Measurements from ENCODE around the gene MTMR3.

The MTMR3 gene

GRCh38 chr22:30028731-30029130 is 145.8 kb downstream of the MTMR3 start:
- no peak overlapping the region for H2BK5ac ChIP-seq (ENCODE audit: low read depth, low read length, poor library complexity, severe bottlenecking)
- no peak overlapping the region for H3K18ac ChIP-seq (ENCODE audit: low read depth in 1 of 2, low read length in 2 of 2)
- H2AFZ ChIP-seq (ENCODE audit: low read depth, low read length) = no peak overlapping the region
- no peaks in the 10 kb centered on the region for H3K27me3 ChIP-seq (ENCODE audit: control insufficient read depth in 1 of 2, insufficient read depth in 1 of 2, low read length in 2 of 2)
- no peak overlapping the region for H3K4me3 ChIP-seq (ENCODE audit: insufficient read depth in 1 of 2, low read depth in 1 of 2, low read length in 2 of 2)
- H3K23ac ChIP-seq (ENCODE audit: low read length in 2 of 2) = no peak overlapping the region
- no peak overlapping the region for H2BK120ac ChIP-seq (ENCODE audit: low read depth, low read length)
- H2AK5ac ChIP-seq (ENCODE audit: low read length, severe bottlenecking) = no peak overlapping the region
- no peaks in the 10 kb centered on the region for H3K9me3 ChIP-seq (ENCODE audit: control insufficient read depth, low read length)
- peaks cover 20% of the 10 kb centered on the region for H3K79me1 ChIP-seq (replicated peaks; ENCODE audit: low read length, poor library complexity, severe bottlenecking)
- no peak for DNase-seq
- H3K9ac ChIP-seq (ENCODE audit: low read length) = no peak overlapping the region
- no peak overlapping the region for H4K8ac ChIP-seq (ENCODE audit: low read length)
- no peak overlapping the region for H2BK15ac ChIP-seq (ENCODE audit: low read depth, poor library complexity, severe bottlenecking)
- no peak overlapping the region for H3K14ac ChIP-seq (ENCODE audit: low read length in 2 of 2)
- peaks cover 3% of the 10 kb centered on the region for H3K4me1 ChIP-seq (ENCODE audit: control insufficient read depth, insufficient read depth, low read depth, low read length)
- no peak overlapping the region for H3K4ac ChIP-seq (ENCODE audit: low read depth in 1 of 2, low read length in 2 of 2)
- no peak overlapping the region for H2BK12ac ChIP-seq (ENCODE audit: low read length in 2 of 2)
- H3K36me3 ChIP-seq (ENCODE audit: control insufficient read depth in 1 of 2, insufficient read depth in 2 of 2, low read depth in 1 of 2, low read length in 2 of 2) = peaks cover 56 to 58% of the 10 kb centered on the region in 2 experiments
- no peak overlapping the region for H3K4me2 ChIP-seq (ENCODE audit: low read length, poor library complexity, severe bottlenecking)
- H3K27ac ChIP-seq (ENCODE audit: low read length, poor library complexity, severe bottlenecking) = no peak overlapping the region
- no peak overlapping the region for H4K91ac ChIP-seq (ENCODE audit: low read length)
- WGBS = 97% methylated on average over 6 of the region's 6 CpGs

DNA sequence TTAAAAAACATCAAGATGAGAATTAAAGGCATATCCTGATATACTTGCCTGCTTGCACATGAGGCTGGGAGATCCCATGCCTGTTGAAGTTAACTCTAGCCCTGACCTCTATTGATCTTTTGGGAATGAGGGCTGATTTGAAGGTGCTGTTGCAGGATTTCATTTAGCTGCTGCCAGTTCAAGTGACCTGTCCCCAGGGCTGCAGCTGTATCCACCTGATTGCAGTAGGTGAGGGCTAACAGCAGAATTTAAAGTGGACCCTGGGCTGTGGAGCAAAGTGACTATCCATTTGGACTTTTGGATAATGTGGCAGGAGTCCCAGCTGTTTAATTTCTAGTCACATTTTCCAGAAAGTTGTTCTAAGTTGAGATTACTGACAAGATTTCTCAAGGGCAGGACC is 146.5 kb downstream of the MTMR3 start:
- H3K23ac ChIP-seq (ENCODE audit: low read length in 2 of 2) = no peak overlapping the region
- no peaks in the 10 kb centered on the region for H3K9me3 ChIP-seq (ENCODE audit: control insufficient read depth, low read length)
- no peak overlapping the region for H3K4me2 ChIP-seq (ENCODE audit: low read length, poor library complexity, severe bottlenecking)
- H2AK5ac ChIP-seq (ENCODE audit: low read length, severe bottlenecking) = no peak overlapping the region
- no peak overlapping the region for H3K14ac ChIP-seq (ENCODE audit: low read length in 2 of 2)
- no peak overlapping the region for H2AFZ ChIP-seq (ENCODE audit: low read depth, low read length)
- H3K4ac ChIP-seq (ENCODE audit: low read depth in 1 of 2, low read length in 2 of 2) = no peak overlapping the region
- H3K27ac ChIP-seq (ENCODE audit: low read length, poor library complexity, severe bottlenecking) = no peak overlapping the region
- H3K27me3 ChIP-seq (ENCODE audit: control insufficient read depth in 1 of 2, insufficient read depth in 1 of 2, low read length in 2 of 2) = no peaks in the 10 kb centered on the region
- H2BK15ac ChIP-seq (ENCODE audit: low read depth, poor library complexity, severe bottlenecking) = no peak overlapping the region
- H2BK120ac ChIP-seq (ENCODE audit: low read depth, low read length) = no peak overlapping the region
- H2BK12ac ChIP-seq (ENCODE audit: low read length in 2 of 2) = no peak overlapping the region
- peaks cover 20% of the 10 kb centered on the region for H3K79me1 ChIP-seq (replicated peaks; ENCODE audit: low read length, poor library complexity, severe bottlenecking)
- no peak overlapping the region for H4K91ac ChIP-seq (ENCODE audit: low read length)
- DNase-seq = no peak
- no peak overlapping the region for H3K9ac ChIP-seq (ENCODE audit: low read length)
- peaks cover 50 to 55% of the 10 kb centered on the region in 2 experiments for H3K36me3 ChIP-seq (ENCODE audit: control insufficient read depth in 1 of 2, insufficient read depth in 2 of 2, low read depth in 1 of 2, low read length in 2 of 2)
- H3K18ac ChIP-seq (ENCODE audit: low read depth in 1 of 2, low read length in 2 of 2) = no peak overlapping the region
- no peak overlapping the region for H2BK5ac ChIP-seq (ENCODE audit: low read depth, low read length, poor library complexity, severe bottlenecking)
- H4K8ac ChIP-seq (ENCODE audit: low read length) = no peak overlapping the region
- no peak overlapping the region for H3K4me3 ChIP-seq (ENCODE audit: insufficient read depth in 1 of 2, low read depth in 1 of 2, low read length in 2 of 2)
- peaks cover 3% of the 10 kb centered on the region for H3K4me1 ChIP-seq (ENCODE audit: control insufficient read depth, insufficient read depth, low read depth, low read length)

DNA sequence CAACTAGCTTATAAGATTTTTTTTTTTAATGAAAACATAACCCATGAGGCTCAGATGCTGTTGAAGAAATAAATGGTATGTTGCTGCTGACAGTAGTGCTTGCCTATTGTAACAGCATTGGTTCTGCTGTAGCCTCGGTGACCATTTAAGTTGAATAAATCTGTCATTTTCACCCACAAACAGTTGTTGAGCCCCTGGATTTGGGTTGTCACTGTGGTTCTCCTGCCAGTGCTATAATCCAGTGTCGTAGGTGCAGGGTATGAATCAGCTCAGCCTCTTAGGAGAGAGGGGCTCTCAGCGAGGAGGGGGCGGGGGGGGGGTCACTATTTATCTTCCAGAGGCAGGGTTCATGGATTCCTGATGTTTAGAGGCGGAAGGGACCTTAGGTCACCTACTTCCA is 147.4 kb downstream of the MTMR3 start:
- H2BK15ac ChIP-seq (ENCODE audit: low read depth, poor library complexity, severe bottlenecking) = no peak overlapping the region
- peaks cover 5% of the 10 kb centered on the region for H3K4me1 ChIP-seq (ENCODE audit: control insufficient read depth, insufficient read depth, low read depth, low read length)
- no peak overlapping the region for H2BK5ac ChIP-seq (ENCODE audit: low read depth, low read length, poor library complexity, severe bottlenecking)
- H3K23ac ChIP-seq (ENCODE audit: low read length in 2 of 2) = no peak overlapping the region
- peaks cover 42 to 47% of the 10 kb centered on the region in 2 experiments for H3K36me3 ChIP-seq (ENCODE audit: control insufficient read depth in 1 of 2, insufficient read depth in 2 of 2, low read depth in 1 of 2, low read length in 2 of 2)
- H3K9ac ChIP-seq (ENCODE audit: low read length) = no peak overlapping the region
- H2AFZ ChIP-seq (ENCODE audit: low read depth, low read length) = no peak overlapping the region
- no peak overlapping the region for H4K91ac ChIP-seq (ENCODE audit: low read length)
- no peaks in the 10 kb centered on the region for H3K9me3 ChIP-seq (ENCODE audit: control insufficient read depth, low read length)
- DNase-seq = no peak
- no peak overlapping the region for H3K4ac ChIP-seq (ENCODE audit: low read depth in 1 of 2, low read length in 2 of 2)
- no peak overlapping the region for H2BK12ac ChIP-seq (ENCODE audit: low read length in 2 of 2)
- H3K27ac ChIP-seq (ENCODE audit: low read length, poor library complexity, severe bottlenecking) = no peak overlapping the region
- H2BK120ac ChIP-seq (ENCODE audit: low read depth, low read length) = no peak overlapping the region
- H3K4me2 ChIP-seq (ENCODE audit: low read length, poor library complexity, severe bottlenecking) = no peak overlapping the region
- no peak overlapping the region for H3K18ac ChIP-seq (ENCODE audit: low read depth in 1 of 2, low read length in 2 of 2)
- peaks cover 14% of the 10 kb centered on the region for H3K79me1 ChIP-seq (replicated peaks; ENCODE audit: low read length, poor library complexity, severe bottlenecking)
- H4K8ac ChIP-seq (ENCODE audit: low read length) = no peak overlapping the region
- no peaks in the 10 kb centered on the region for H3K27me3 ChIP-seq (ENCODE audit: control insufficient read depth in 1 of 2, insufficient read depth in 1 of 2, low read length in 2 of 2)
- H2AK5ac ChIP-seq (ENCODE audit: low read length, severe bottlenecking) = no peak overlapping the region
- no peak overlapping the region for H3K4me3 ChIP-seq (ENCODE audit: insufficient read depth in 1 of 2, low read depth in 1 of 2, low read length in 2 of 2)
- WGBS = 78% methylated on average over 5 of the region's 5 CpGs
- H3K14ac ChIP-seq (ENCODE audit: low read length in 2 of 2) = no peak overlapping the region

- Histone ChIP-seq H3K4me3 (ENCODE audit: insufficient read depth in 1 of 2, low read depth in 1 of 2, low read length in 2 of 2) (no peak overlapping the region), H2BK12ac (ENCODE audit: low read length in 2 of 2) (no peak overlapping the region), H2BK120ac (ENCODE audit: low read depth, low read length) (no peak overlapping the region), H4K8ac (ENCODE audit: low read length) (no peak overlapping the region), H3K9ac (ENCODE audit: low read length) (no peak overlapping the region), H3K9me3 (ENCODE audit: control insufficient read depth, low read length) (no peaks in the 10 kb centered on the region), H3K18ac (ENCODE audit: low read depth in 1 of 2, low read length in 2 of 2) (no peak overlapping the region), H3K4ac (ENCODE audit: low read depth in 1 of 2, low read length in 2 of 2) (no peak overlapping the region), H3K23ac (ENCODE audit: low read length in 2 of 2) (no peak overlapping the region), H3K27ac (ENCODE audit: low read length, poor library complexity, severe bottlenecking) (no peak overlapping the region), H3K79me1 (replicated peaks; ENCODE audit: low read length, poor library complexity, severe bottlenecking) (peaks cover 12% of the 10 kb centered on the region), H3K27me3 (ENCODE audit: control insufficient read depth in 1 of 2, insufficient read depth in 1 of 2, low read length in 2 of 2) (no peaks in the 10 kb centered on the region), H3K4me2 (ENCODE audit: low read length, poor library complexity, severe bottlenecking) (no peak overlapping the region), H2BK15ac (ENCODE audit: low read depth, poor library complexity, severe bottlenecking) (no peak overlapping the region), H2BK5ac (ENCODE audit: low read depth, low read length, poor library complexity, severe bottlenecking) (no peak overlapping the region), H3K14ac (ENCODE audit: low read length in 2 of 2) (no peak overlapping the region), H4K91ac (ENCODE audit: low read length) (no peak overlapping the region), H3K4me1 (ENCODE audit: control insufficient read depth, insufficient read depth, low read depth, low read length) (peaks cover 9% of the 10 kb centered on the region), H3K36me3 (ENCODE audit: control insufficient read depth in 1 of 2, insufficient read depth in 2 of 2, low read depth in 1 of 2, low read length in 2 of 2) (peaks cover 32 to 43% of the 10 kb centered on the region in 2 experiments), H2AFZ (ENCODE audit: low read depth, low read length) (no peak overlapping the region), H2AK5ac (ENCODE audit: low read length, severe bottlenecking) (no peak overlapping the region)
- WGBS = 100% methylated on average over 3 of the region's 3 CpGs
- no peak for DNase-seq
These were observed 148.4 kb downstream of the MTMR3 start for GRCh38 chr22:30031328-30031727.

Data from mesenchymal stem cell (in vitro differentiated cells and primary cell).